SK-N-SH (cell line): ENCODE measurements around the gene SGMS2.

Source experiments
- CTCF ChIP-seq: fragments of 200-600 bp; sonication (generic); IDR thresholded peaks from 2 replicates; pipeline ENCODE4 v1.6.1; 2017; ENCODE audit warnings: antibody characterized with exemption, mild to moderate bottlenecking, moderate library complexity
- EZH2phosphoT487 ChIP-seq: fragments of 200-600 bp; sonication (generic); IDR thresholded peaks from 2 replicates; pipeline ENCODE4 v1.6.1; 2017; ENCODE audit warnings: low read depth, mixed run types, mild to moderate bottlenecking, antibody characterized with exemption, moderate library complexity, borderline replicate concordance
- IRF3 ChIP-seq: fragments of 150-350 bp; IDR thresholded peaks from 2 replicates; pipeline ENCODE4 v1.6.1; 2016; ENCODE audit warnings: mild to moderate bottlenecking, low read depth, low read length
- NRF1 ChIP-seq: IDR thresholded peaks from 2 replicates; pipeline ENCODE4 v1.6.1; 2012; ENCODE audit warnings: low read depth, mild to moderate bottlenecking, low read length
- POLR2AphosphoS5 ChIP-seq: IDR thresholded peaks from 2 replicates; pipeline ENCODE4 v1.6.1; 2012; ENCODE audit warnings: low read depth, low read length
- SMC3 ChIP-seq: IDR thresholded peaks from 2 replicates; pipeline ENCODE4 v1.6.1; 2012; ENCODE audit warnings: low read depth, low read length, improper control_type of control experiment
- USF2 ChIP-seq: fragments of 150-350 bp; IDR thresholded peaks from 2 replicates; pipeline ENCODE4 v1.6.1; 2017; ENCODE audit warnings: antibody characterized with exemption, low read length, low read depth, borderline replicate concordance
- YY1 ChIP-seq: IDR thresholded peaks from 2 replicates; pipeline ENCODE4 v1.4.0; 2012; ENCODE audit warnings: low read depth, mild to moderate bottlenecking
- ZBTB33 ChIP-seq: IDR thresholded peaks from 2 replicates; pipeline ENCODE4 v1.4.0; 2012; ENCODE audit warnings: low read depth, borderline replicate concordance

GRCh38 chr4:107804956-107805355 is 19.8 kb upstream of the SGMS2 start:
- no peak for TF ChIP-seq SMC3
- no peak for TF ChIP-seq EZH2phosphoT487
- no peak for TF ChIP-seq CTCF
- TF ChIP-seq POLR2AphosphoS5: no peak
- no peak for TF ChIP-seq IRF3
- no peak for TF ChIP-seq ZBTB33
- no peak for TF ChIP-seq YY1
- no peak for TF ChIP-seq USF2
- TF ChIP-seq NRF1: no peak
